Endodermal cell (in vitro differentiated cells): ENCODE data around the gene DHX9. TPM values are rescaled to one million over a fixed set of nuclear protein-coding genes. Genes with fewer than 3 reads are reported as not detected.

Source experiments
- DNase-seq: peaks from one replicate; pipeline ENCODE4 v3.0.0-alpha.2; 2017
- H3K27ac ChIP-seq: 2 replicates; pipeline ENCODE4 v1.5.1; 2013; ENCODE audit warnings: mild to moderate bottlenecking, low read depth, low read length, moderate library complexity
- H3K27me3 ChIP-seq: 2 replicates; pipeline ENCODE4 v1.6.1; 2013; ENCODE audit warnings: mild to moderate bottlenecking, low read length, moderate library complexity; ENCODE audit not compliant: insufficient read depth, control insufficient read depth, poor library complexity, severe bottlenecking
- H3K36me3 ChIP-seq: 2 replicates; pipeline ENCODE4 v1.7.0; 2013; ENCODE audit warnings: mild to moderate bottlenecking, low read length, moderate library complexity; ENCODE audit not compliant: control insufficient read depth, insufficient read depth
- H3K4me1 ChIP-seq: one replicate; pipeline ENCODE4 v1.7.0; 2013; ENCODE audit warnings: low read length; ENCODE audit not compliant: control insufficient read depth, insufficient read depth
- H3K4me3 ChIP-seq: 2 replicates; pipeline ENCODE4 v1.5.1; 2013; ENCODE audit warnings: mild to moderate bottlenecking, low read length, moderate library complexity
- H3K9ac ChIP-seq: 2 replicates; pipeline ENCODE4 v1.6.1; 2013; ENCODE audit warnings: mild to moderate bottlenecking, low read length, moderate library complexity; ENCODE audit not compliant: poor library complexity, severe bottlenecking; ENCODE audit errors: extremely low read depth
- H3K9me3 ChIP-seq: 2 replicates; pipeline ENCODE4 v1.6.1; 2013; ENCODE audit warnings: mild to moderate bottlenecking, low read length, moderate library complexity; ENCODE audit not compliant: control insufficient read depth
- H3K27ac Mint-ChIP-seq: 2 replicates; pipeline ENCODE4 v1.8.0; 2020; ENCODE audit warnings: mixed read lengths
- H3K27me3 Mint-ChIP-seq: 2 replicates; pipeline ENCODE4 v1.8.0; 2021; ENCODE audit warnings: mild to moderate bottlenecking, mixed read lengths; ENCODE audit not compliant: insufficient read depth
- H3K36me3 Mint-ChIP-seq: 2 replicates; pipeline ENCODE4 v1.8.0; 2020; ENCODE audit warnings: low read depth, mixed read lengths
- H3K4me1 Mint-ChIP-seq: 2 replicates; pipeline ENCODE4 v1.8.0; 2020; ENCODE audit warnings: mixed read lengths
- H3K4me3 Mint-ChIP-seq: 2 replicates; pipeline ENCODE4 v1.8.0; 2020; ENCODE audit warnings: mild to moderate bottlenecking, moderate library complexity, mixed read lengths
- H3K9me3 Mint-ChIP-seq: 2 replicates; pipeline ENCODE4 v1.8.0; 2020; ENCODE audit warnings: mild to moderate bottlenecking, mixed read lengths
- WGBS, 2 experiments: methylation state at CpG; one replicate each; pipeline versions ENCODE4 v1.1.5 to v1.1.7; 2013; ENCODE audit warnings: missing lambda C conversion rate in 2 of 2, mixed read lengths in 1 of 2; ENCODE audit not compliant: insufficient coverage in 1 of 2, insufficient read length in 1 of 2; 5-methylcytosine and 5-hydroxymethylcytosine counted together
- total RNA-seq, 2 donors: library from RNA; stranded (reverse); fragmentation: NEBNext Ultra II Directional in 1 of 2; extraction: Animal tissue kit (Norgen Biotek cat#: 25700) in 1 of 2; gene quantifications; 2 replicates in 1 of 2; 3 replicates in 1 of 2; pipeline ENCODE4 v1.2.1, GENCODE V29; 2021
- TF ChIP-seq, protein P1 (sequence below): fragments of 200-600 bp; sonication (generic); conservative IDR thresholded peaks from 2 replicates; pipeline ENCODE4 v1.5.0; 2021; ENCODE audit warnings: antibody characterized with exemption, mild to moderate bottlenecking

Gene DHX9
- total RNA-seq, 2 donors from 2014 or later: 264 to 278 TPM

- Mint-ChIP-seq H3K36me3 (peaks cover 7% of the 10 kb centered on the region), H3K27me3 (no peaks in the 10 kb centered on the region), H3K4me1 (peaks cover 5% of the 10 kb centered on the region), H3K27ac (no peak overlapping the region), H3K9me3 (no peaks in the 10 kb centered on the region), H3K4me3 (no peak overlapping the region)
- Histone ChIP-seq H3K9me3 (no peaks in the 10 kb centered on the region), H3K27me3 (no peaks in the 10 kb centered on the region), H3K27ac (no peak overlapping the region), H3K4me3 (no peak overlapping the region), H3K9ac (no peak overlapping the region), H3K36me3 (peaks cover 14% of the 10 kb centered on the region), H3K4me1 (no peaks in the 10 kb centered on the region)
- TF ChIP-seq, protein P1, sequence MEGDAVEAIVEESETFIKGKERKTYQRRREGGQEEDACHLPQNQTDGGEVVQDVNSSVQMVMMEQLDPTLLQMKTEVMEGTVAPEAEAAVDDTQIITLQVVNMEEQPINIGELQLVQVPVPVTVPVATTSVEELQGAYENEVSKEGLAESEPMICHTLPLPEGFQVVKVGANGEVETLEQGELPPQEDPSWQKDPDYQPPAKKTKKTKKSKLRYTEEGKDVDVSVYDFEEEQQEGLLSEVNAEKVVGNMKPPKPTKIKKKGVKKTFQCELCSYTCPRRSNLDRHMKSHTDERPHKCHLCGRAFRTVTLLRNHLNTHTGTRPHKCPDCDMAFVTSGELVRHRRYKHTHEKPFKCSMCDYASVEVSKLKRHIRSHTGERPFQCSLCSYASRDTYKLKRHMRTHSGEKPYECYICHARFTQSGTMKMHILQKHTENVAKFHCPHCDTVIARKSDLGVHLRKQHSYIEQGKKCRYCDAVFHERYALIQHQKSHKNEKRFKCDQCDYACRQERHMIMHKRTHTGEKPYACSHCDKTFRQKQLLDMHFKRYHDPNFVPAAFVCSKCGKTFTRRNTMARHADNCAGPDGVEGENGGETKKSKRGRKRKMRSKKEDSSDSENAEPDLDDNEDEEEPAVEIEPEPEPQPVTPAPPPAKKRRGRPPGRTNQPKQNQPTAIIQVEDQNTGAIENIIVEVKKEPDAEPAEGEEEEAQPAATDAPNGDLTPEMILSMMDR: no peak
- no peak for DNase-seq
- 23 to 74% methylated on average over 1 to 3 of the region's 4 CpGs for WGBS, 2 experiments
Measured at GRCh38 chr1:182802006-182802803, 36.9 kb upstream of the DHX9 start.

- TF ChIP-seq, protein P1: no peak
- 91 to 100% methylated on average over 1 of the region's 1 CpG for WGBS, 2 experiments
- no peak overlapping the region for H3K4me3 Mint-ChIP-seq
- no peaks in the 10 kb centered on the region for H3K9me3 ChIP-seq
- peaks cover 9% of the 10 kb centered on the region for H3K36me3 Mint-ChIP-seq
- DNase-seq: no peak
- no peak overlapping the region for H3K27ac ChIP-seq
- no peak overlapping the region for H3K4me3 ChIP-seq
- H3K4me1 Mint-ChIP-seq: peaks cover 5% of the 10 kb centered on the region
- H3K9me3 Mint-ChIP-seq: no peaks in the 10 kb centered on the region
- H3K36me3 ChIP-seq: peaks cover 15% of the 10 kb centered on the region
- H3K9ac ChIP-seq: no peak overlapping the region
- no peaks in the 10 kb centered on the region for H3K27me3 Mint-ChIP-seq
- H3K27me3 ChIP-seq: no peaks in the 10 kb centered on the region
- no peaks in the 10 kb centered on the region for H3K4me1 ChIP-seq
- H3K27ac Mint-ChIP-seq: no peak overlapping the region
Measured at GRCh38 chr1:182803846-182804245, 35.3 kb upstream of the DHX9 start.

- DNase-seq: peak; percentile 92
Measured at GRCh38 chr1:182806015-182806678, 33.0 kb upstream of the DHX9 start.

More at GRCh38 chr1:182806015-182806678, 33.0 kb upstream of the DHX9 start:
- Mint-ChIP-seq H3K4me3 (no peak overlapping the region), H3K27me3 (peaks cover 5% of the 10 kb centered on the region), H3K4me1 (peaks cover 18% of the 10 kb centered on the region), H3K9me3 (no peaks in the 10 kb centered on the region), H3K36me3 (peaks cover 9% of the 10 kb centered on the region), H3K27ac (no peak overlapping the region)
- Histone ChIP-seq H3K4me3 (no peak overlapping the region), H3K4me1 (no peaks in the 10 kb centered on the region), H3K36me3 (peaks cover 15% of the 10 kb centered on the region), H3K27ac (no peak overlapping the region), H3K9ac (no peak overlapping the region), H3K9me3 (no peaks in the 10 kb centered on the region), H3K27me3 (no peaks in the 10 kb centered on the region)
- WGBS, 2 experiments: 70 to 73% methylated on average over 7 to 11 of the region's 11 CpGs
- TF ChIP-seq, protein P1: peak; percentile 83
